ENCODE data around the gene NPAS1.
A peak's percentile ranks its signal among the peaks of the same experiment; 100 is the strongest.
"Not testable (repeated sequence)": the region's sequence is repeated elsewhere in the genome, so short reads cannot be mapped to it uniquely, and the experiment has no call there.

NPAS1 gene

GRCh38 chr19:47045867-47046470 lies 26.3 kb downstream of the NPAS1 start:
- no peak overlapping the region for H3K4me3 ChIP-seq (ENCODE audit: low read depth, low read length)
- DNase-seq (ENCODE audit: low read depth) = no peak
- TF ChIP-seq, protein P1, sequence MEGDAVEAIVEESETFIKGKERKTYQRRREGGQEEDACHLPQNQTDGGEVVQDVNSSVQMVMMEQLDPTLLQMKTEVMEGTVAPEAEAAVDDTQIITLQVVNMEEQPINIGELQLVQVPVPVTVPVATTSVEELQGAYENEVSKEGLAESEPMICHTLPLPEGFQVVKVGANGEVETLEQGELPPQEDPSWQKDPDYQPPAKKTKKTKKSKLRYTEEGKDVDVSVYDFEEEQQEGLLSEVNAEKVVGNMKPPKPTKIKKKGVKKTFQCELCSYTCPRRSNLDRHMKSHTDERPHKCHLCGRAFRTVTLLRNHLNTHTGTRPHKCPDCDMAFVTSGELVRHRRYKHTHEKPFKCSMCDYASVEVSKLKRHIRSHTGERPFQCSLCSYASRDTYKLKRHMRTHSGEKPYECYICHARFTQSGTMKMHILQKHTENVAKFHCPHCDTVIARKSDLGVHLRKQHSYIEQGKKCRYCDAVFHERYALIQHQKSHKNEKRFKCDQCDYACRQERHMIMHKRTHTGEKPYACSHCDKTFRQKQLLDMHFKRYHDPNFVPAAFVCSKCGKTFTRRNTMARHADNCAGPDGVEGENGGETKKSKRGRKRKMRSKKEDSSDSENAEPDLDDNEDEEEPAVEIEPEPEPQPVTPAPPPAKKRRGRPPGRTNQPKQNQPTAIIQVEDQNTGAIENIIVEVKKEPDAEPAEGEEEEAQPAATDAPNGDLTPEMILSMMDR (conservative IDR thresholded peaks at IDR 0.05; ENCODE audit: low read depth, low read length) = no peak

DNA sequence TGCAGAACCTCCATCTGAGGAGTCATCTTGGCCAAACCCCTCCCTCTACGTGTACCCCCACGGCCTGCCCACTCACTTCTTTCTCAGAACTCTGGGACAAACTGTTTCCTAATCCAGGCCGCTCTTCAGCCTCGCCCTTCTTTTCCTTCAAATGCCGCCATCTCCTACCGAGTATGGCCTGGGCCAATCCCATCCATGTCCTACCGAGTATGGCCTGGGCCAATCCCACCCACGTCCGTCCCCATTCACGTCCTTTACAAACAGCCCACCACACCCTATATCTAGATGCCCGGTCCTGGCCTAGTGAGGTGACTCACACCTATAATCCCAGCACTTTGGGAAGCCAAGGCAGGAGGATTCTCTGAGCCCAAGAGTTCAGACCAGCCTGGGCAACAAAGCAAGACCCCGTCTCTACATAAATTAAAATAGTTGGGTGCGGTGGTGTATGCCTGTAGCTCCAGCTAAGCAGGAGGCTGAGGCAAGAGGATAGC lies 27.7 kb downstream of the NPAS1 start:
- H3K4me3 ChIP-seq (ENCODE audit: low read depth, low read length) = peak overlapping the region; percentile 74
- no peak for DNase-seq (ENCODE audit: low read depth)

DNA sequence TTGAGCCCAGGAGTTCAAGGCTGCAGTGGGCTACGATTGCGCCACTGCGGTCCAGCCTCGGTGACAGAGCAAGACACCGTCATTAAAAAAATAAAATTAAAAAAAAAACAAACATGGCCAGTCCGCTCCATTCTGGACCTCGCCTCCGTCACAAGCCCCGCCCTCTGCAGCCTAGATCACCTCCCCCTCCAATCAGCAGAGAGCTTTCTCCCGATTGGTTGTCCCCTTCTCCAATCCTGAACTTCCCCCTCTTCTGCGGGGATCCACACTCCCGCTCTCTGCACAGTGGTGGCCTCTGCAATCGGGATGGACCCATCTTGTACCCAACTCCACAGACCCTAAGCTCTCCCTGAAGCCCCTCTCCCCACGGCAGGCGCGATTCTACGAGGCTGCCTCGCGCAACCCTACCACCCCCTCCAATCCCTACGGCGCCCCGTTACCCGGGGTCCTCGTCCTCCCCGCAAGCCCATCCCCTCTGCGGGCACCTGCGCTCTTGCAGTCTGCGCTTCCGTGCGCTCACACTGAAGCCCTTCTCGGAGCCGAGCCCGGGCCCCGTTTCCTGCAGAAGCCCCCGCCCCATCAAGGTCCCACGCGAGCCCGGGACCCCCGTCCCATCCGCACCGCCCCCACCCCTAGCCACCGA lies 28.2 kb downstream of the NPAS1 start:
- TF ChIP-seq, protein P1 (conservative IDR thresholded peaks at IDR 0.05; ENCODE audit: low read depth, low read length) = no peak
- peak; percentile 97 for DNase-seq (ENCODE audit: low read depth)
- H3K4me3 ChIP-seq (ENCODE audit: low read depth, low read length) = peak overlapping the region; percentile 74

More for the DNA sequence above, 27.7 kb downstream of the NPAS1 start:
- TF ChIP-seq, protein P1 (conservative IDR thresholded peaks at IDR 0.05; ENCODE audit: low read depth, low read length) = no peak

GRCh38 chr19:47049307-47049700 lies 29.7 kb downstream of the NPAS1 start:
- no peak overlapping the region for H3K4me3 ChIP-seq (ENCODE audit: low read depth, low read length)
- TF ChIP-seq, protein P1 (conservative IDR thresholded peaks at IDR 0.05; ENCODE audit: low read depth, low read length) = no peak
- DNase-seq (ENCODE audit: low read depth) = peak; percentile 67

DNA sequence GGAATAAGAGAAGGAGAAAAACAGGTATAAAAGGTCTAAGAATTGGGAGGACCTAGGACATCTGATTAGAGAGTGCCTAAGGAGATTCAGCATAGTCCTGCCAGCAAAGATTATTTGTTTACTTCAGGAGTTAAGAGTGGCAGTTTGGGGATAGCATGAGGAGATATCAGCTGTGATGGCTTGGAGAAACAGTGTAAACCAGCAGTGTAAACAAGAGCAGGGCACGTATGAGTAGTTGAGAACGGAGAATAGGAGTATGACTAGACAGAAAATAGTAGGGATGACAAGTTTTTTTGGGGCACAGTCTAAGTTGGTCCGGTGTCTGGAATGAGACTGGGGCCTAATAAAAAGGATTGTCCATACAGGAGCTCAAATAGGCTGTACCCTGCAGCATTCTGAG lies 30.9 kb downstream of the NPAS1 start:
- not testable (repeated sequence) for DNase-seq (ENCODE audit: low read depth); H3K4me3 ChIP-seq (ENCODE audit: low read depth, low read length)

DNA sequence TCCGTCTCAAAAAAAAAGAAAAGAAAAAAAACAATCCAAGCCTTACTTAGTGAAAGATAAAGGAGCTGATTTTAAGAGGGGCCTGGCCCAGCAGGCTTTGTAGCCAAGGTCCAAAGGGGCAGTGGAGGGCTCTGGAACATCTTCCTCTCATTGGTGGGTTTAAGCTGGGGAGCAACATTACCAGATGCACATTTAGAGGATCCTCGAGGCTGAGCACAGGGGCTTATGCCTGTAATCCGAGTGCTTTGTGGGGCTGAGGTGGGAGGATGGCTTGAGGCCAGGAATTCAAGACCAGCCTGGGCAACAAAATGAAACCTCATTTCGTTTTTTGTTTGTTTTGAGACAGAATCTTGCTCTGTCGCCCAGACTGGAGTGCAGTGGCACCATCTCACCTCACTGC lies 36.8 kb downstream of the NPAS1 start:
- no peak for DNase-seq (ENCODE audit: low read depth)
- TF ChIP-seq, protein P1 (conservative IDR thresholded peaks at IDR 0.05; ENCODE audit: low read depth, low read length) = no peak
- no peak overlapping the region for H3K4me3 ChIP-seq (ENCODE audit: low read depth, low read length)

DNA sequence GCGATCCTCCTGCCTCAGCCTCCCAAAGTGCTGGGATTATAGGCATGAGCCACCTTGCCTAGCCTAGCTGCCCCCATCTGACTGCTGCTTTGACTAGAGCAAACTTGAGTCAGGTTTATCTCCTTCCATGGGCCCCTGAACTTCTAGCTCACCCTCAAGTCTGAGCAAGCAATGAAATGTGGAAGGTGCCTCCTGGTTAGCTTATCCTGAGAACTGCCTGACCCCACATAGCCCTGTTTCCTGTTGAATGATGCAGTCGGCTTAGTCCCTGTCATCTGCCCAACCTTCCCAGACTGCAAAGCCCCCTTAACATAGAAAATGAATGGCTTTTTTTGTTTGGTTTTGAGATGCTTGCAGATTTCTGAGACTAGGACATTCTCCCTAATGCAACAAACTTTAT lies 37.7 kb downstream of the NPAS1 start:
- TF ChIP-seq, protein P1 (conservative IDR thresholded peaks at IDR 0.05; ENCODE audit: low read depth, low read length) = no peak
- H3K4me3 ChIP-seq (ENCODE audit: low read depth, low read length) = no peak overlapping the region
- DNase-seq (ENCODE audit: low read depth) = peak; percentile 69

Data from choroid plexus epithelial cell (primary cell).